IPS-18c (cell line): ENCODE measurements around the gene TRIP10.

Experiments
- H3K4me3 ChIP-seq: 2 replicates; pipeline ENCODE4 v1.7.0; 2013; ENCODE audit warnings: low read depth, mild to moderate bottlenecking, low read length, moderate library complexity; ENCODE audit not compliant: insufficient read depth
- H3K9me3 ChIP-seq: one replicate; pipeline ENCODE4 v1.6.1; 2013; ENCODE audit warnings: mild to moderate bottlenecking, low read length, moderate library complexity; ENCODE audit not compliant: control insufficient read depth, insufficient read depth

TRIP10 gene

GRCh38 chr19:6709549-6709948, 29.9 kb upstream of the TRIP10 start:
- H3K9me3 ChIP-seq = no peaks in the 10 kb centered on the region
- no peak overlapping the region for H3K4me3 ChIP-seq

GRCh38 chr19:6710273-6711077, 29.0 kb upstream of the TRIP10 start:
- no peak overlapping the region for H3K4me3 ChIP-seq
- H3K9me3 ChIP-seq = no peaks in the 10 kb centered on the region

- Histone ChIP-seq H3K4me3 (no peak overlapping the region), H3K9me3 (no peaks in the 10 kb centered on the region)
Observed at GRCh38 chr19:6711078-6711361, 28.5 kb upstream of the TRIP10 start.

- H3K9me3 ChIP-seq = no peaks in the 10 kb centered on the region
Observed at GRCh38 chr19:6711605-6712004, 27.9 kb upstream of the TRIP10 start.

GRCh38 chr19:6712231-6712630, 27.2 kb upstream of the TRIP10 start:
- H3K9me3 ChIP-seq = no peaks in the 10 kb centered on the region
- no peak overlapping the region for H3K4me3 ChIP-seq

More at GRCh38 chr19:6711605-6712004, 27.9 kb upstream of the TRIP10 start:
- H3K4me3 ChIP-seq = no peak overlapping the region

GRCh38 chr19:6712692-6713670, 26.5 kb upstream of the TRIP10 start:
- Histone ChIP-seq H3K4me3 (no peak overlapping the region), H3K9me3 (no peaks in the 10 kb centered on the region)

- H3K4me3 ChIP-seq = no peak overlapping the region
- H3K9me3 ChIP-seq = no peaks in the 10 kb centered on the region
Observed at GRCh38 chr19:6713773-6714692, 25.4 kb upstream of the TRIP10 start.

GRCh38 chr19:6714749-6715555, 24.5 kb upstream of the TRIP10 start:
- H3K9me3 ChIP-seq = no peaks in the 10 kb centered on the region
- H3K4me3 ChIP-seq = no peak overlapping the region

- no peak overlapping the region for H3K4me3 ChIP-seq
- no peaks in the 10 kb centered on the region for H3K9me3 ChIP-seq
Observed at GRCh38 chr19:6716610-6716970, 22.9 kb upstream of the TRIP10 start.

GRCh38 chr19:6717036-6717435, 22.4 kb upstream of the TRIP10 start:
- Histone ChIP-seq H3K4me3 (no peak overlapping the region), H3K9me3 (no peaks in the 10 kb centered on the region)

GRCh38 chr19:6717441-6717971, 22.0 kb upstream of the TRIP10 start:
- Histone ChIP-seq H3K9me3 (no peaks in the 10 kb centered on the region), H3K4me3 (peak overlapping the region; percentile 39; the same call in 1 of the 2 replicates)

- Histone ChIP-seq H3K4me3 (peak overlapping the region; percentile 39), H3K9me3 (no peaks in the 10 kb centered on the region)
Observed at GRCh38 chr19:6718111-6718740, 21.3 kb upstream of the TRIP10 start.

- no peak overlapping the region for H3K4me3 ChIP-seq
- no peaks in the 10 kb centered on the region for H3K9me3 ChIP-seq
Observed at GRCh38 chr19:6718741-6719539, 20.5 kb upstream of the TRIP10 start.

GRCh38 chr19:6719540-6719861, 20.0 kb upstream of the TRIP10 start:
- no peak overlapping the region for H3K4me3 ChIP-seq
- no peaks in the 10 kb centered on the region for H3K9me3 ChIP-seq

GRCh38 chr19:6719992-6720368, 19.5 kb upstream of the TRIP10 start:
- H3K4me3 ChIP-seq = no peak overlapping the region

More at GRCh38 chr19:6719992-6720368, 19.5 kb upstream of the TRIP10 start:
- H3K9me3 ChIP-seq = no peaks in the 10 kb centered on the region
